GM21737 (cell line): ENCODE data around the gene CNDP2.
"Not testable (repeated sequence)": the region's sequence is repeated elsewhere in the genome, so short reads cannot be mapped to it uniquely, and the experiment has no call there.

Source experiments
- ATAC-seq: cut with Tn5 transposase; IDR thresholded peaks from one replicate; pipeline ENCODE4 v1.9.1; 2021; ENCODE audit warnings: mild to moderate bottlenecking, moderate library complexity; ENCODE audit not compliant: unreplicated experiment

Gene CNDP2

DNA sequence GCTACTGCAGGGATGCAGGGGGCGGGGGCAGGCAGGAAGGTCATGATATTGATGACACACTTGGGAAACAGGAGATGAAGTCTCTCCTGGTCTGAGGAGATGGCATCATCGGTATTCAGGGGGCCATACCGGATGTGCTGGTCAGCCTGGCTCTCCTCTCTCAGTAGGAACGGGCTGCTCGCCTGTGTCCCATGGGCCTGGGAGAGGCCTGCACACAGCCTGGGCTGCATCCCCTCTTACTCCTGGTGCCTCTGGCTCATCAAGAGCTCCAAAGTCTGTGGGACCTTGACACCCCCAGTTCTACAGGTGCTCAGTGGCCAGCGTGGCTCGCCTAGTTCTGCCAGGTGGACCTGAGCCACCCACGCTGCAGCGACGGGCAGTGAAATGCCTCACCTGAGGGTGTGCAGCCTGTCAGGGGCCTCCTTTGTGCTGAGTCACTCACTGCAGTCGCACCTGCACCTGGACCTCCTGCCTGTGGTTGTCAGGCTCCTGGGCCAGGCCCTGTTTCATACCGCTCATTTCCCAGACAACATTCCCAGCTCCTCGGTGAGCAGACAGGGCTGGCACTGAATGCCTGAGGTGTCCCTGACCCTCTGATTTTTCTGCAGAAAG is 19.6 kb downstream of the CNDP2 start:
- no peak for ATAC-seq

DNA sequence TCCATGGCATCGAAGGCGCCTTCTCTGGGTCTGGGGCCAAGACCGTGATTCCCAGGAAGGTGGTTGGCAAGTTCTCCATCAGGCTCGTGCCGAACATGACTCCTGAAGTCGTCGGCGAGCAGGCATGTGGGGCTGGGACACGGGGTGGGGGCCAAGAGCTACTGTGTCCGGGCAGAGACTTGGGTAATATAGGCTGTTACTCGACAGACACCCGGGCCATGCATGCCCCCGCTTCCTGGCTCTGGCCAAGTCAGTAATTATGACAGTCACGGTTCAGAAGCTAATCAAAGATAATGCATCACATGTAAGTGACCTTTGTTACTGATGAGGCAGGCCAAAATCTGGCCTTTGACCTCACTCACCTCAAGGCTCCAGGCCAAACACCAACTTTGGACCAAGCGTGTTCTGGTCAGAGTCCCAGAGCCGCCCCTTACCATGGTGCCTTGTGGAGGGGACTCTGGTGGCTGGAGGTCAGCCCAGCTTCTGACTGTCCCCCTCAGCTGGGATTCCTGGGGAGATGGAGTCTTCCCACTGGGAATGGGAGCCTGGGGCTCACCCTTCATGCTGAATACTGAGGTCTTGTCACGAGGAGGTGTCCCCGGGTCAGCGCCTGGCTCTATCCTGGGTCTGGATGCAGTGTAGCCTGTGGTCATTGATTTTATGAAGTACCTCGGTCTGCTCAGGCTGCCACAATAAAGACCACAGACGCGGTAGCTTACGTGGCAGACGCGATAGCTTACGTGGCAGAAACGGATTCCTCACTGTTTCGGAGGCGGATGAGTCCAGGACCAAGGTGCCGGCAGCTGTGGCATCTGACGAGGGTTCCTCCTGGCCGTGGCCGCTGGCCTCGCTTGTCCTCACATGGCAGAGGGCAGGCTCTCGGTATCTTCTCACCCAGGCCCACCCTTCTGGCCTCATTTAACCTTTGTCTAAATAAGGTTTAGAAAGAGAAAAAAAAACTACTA is 20.4 kb downstream of the CNDP2 start:
- ATAC-seq = no peak

DNA sequence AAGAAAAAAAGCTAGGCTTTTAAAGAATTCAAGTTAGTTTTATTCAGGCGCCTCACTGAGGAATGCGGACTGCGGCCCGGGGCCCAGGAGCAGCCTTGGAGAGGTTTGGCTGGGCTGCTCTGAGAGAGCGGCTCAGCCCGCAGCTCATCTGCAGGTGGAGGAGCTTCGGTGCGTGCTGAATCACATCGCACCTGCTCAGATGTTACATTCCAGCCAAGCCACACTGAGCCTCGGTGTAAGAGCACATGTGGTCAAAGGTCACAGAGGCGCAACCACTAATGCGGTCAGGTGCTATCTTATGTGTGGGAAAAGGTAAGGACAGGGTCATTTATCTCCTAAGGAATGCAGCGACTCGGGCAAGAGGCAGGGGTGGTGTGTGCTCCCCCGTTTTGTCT is 21.1 kb downstream of the CNDP2 start:
- no peak for ATAC-seq

DNA sequence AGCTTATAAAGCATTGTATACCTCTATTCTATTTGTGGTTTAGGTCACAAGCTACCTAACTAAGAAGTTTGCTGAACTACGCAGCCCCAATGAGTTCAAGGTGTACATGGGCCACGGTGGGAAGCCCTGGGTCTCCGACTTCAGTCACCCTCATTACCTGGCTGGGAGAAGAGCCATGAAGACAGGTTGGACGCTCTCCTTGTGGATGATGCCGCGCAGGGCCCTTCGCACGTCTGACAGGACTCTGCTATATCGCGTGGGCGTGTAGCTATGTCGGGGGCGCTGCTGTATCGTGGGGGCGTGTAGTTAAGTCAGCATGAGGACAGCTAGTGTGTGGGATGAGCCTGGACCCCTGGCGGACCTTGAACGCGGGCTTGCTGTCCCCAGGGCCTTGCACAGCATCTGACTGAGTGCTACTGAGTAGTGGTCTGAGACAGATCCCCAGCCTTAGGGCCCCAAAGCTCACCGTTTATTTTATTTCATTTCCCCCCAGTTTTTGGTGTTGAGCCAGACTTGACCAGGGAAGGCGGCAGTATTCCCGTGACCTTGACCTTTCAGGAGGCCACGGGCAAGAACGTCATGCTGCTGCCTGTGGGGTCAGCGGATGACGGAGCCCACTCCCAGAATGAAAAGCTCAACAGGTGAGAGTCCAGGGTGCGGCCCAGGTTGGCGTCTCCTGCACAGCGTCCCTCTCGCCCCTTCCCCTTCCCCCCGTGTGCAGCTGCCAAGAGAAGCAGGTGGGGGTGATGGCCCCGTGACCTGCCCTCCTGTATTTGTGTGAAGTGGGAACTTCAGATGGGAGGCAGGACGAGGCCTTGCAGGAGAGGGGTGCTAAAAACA is 22.5 kb downstream of the CNDP2 start:
- ATAC-seq = no peak

DNA sequence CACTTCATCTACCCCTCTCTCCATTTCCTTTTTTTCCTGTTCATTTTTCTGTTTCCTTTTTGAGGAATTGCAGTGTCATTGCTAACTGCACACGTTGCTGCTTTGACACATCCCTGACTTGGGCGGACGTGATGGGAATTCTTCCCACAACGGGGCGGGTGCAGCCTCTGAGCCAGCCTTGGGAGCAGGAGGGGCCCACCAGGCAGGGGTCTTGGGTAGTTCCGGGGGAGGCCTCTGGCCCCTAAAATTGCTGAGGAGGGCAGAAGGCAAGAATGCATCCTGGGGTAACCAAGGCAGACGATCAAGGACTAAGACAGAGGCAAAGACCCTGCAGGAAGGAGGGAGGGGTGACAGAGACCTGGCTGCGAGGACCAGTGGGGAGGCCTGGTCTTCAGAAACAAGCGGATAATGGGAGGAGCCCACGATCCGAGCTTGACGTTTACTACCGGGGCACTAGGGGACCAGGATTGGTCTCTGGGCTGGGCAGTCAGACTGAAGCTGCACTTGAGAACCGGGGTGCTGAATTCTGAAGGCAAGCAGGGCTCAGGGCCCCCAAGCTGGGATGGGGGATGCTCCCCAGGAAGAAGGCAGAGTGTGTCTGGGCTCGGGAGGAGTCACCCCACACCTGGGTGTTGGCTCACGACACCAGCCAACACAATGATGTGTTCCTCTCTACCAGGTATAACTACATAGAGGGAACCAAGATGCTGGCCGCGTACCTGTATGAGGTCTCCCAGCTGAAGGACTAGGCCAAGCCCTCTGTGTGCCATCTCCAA is 23.3 kb downstream of the CNDP2 start:
- ATAC-seq = no peak

DNA sequence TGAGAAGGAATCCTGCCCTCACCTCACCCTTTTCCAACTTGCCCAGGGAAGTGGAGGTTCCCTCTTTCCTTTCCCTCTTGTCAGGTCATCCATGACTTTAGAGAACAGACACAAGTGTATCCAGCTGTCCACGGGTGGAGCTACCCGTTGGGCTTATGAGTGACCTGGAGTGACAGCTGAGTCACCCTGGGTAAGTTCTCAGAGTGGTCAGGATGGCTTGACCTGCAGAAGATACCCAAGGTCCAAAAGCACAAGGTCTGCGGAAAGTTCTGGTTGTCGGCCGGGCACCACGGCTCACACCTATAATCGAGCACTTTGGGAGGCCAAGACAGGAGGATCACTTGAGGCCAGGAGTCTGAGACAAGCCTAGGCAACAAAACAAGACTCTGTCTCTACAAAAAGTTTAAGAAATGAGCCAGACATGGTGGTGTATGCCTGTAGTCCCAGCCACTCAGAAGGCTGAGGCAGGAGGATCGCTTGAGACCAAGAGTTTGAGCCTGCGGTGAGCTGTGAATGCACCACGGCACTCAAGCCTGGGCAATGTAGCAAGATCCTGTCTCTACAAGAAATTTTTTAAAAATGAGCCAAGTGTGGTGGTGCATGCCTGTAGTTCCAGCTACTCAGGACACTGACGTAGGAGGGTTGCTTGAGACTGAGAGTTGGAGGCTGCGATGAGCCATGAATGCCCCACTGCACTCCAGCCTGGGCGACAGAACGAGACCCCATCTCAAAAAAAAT is 24.1 kb downstream of the CNDP2 start:
- no peak for ATAC-seq

DNA sequence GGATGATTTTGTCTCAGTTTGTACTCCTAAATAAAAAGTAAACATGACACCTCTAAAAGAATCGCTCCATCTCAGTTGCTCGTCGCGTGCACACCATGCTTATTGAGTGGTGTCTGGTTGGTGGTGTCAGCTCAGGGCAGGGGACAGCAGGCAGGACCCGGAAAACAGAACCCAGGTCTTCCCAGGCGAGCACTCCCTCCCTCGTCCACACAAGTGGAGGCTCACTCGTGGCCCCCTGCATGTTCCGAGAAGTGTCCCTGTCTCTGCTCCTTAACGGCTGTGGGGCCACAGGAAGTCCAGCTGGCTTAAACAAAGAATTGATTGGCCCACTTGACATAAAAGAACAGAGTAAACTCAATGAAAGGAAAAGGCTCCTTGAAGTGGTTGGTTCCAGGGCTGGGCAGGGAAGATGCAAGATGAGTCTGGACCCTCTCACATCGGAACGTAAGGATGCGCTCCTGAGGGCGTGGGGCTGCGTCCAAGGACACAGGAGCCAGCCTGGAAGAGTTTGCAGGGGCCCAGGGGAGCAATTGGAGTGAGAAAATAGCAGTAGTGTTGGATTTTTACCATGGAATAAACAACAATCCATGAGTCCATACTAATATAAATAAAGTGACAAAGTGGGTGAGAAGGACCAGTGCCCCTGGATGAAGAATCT is 25.0 kb downstream of the CNDP2 start:
- no peak for ATAC-seq

DNA sequence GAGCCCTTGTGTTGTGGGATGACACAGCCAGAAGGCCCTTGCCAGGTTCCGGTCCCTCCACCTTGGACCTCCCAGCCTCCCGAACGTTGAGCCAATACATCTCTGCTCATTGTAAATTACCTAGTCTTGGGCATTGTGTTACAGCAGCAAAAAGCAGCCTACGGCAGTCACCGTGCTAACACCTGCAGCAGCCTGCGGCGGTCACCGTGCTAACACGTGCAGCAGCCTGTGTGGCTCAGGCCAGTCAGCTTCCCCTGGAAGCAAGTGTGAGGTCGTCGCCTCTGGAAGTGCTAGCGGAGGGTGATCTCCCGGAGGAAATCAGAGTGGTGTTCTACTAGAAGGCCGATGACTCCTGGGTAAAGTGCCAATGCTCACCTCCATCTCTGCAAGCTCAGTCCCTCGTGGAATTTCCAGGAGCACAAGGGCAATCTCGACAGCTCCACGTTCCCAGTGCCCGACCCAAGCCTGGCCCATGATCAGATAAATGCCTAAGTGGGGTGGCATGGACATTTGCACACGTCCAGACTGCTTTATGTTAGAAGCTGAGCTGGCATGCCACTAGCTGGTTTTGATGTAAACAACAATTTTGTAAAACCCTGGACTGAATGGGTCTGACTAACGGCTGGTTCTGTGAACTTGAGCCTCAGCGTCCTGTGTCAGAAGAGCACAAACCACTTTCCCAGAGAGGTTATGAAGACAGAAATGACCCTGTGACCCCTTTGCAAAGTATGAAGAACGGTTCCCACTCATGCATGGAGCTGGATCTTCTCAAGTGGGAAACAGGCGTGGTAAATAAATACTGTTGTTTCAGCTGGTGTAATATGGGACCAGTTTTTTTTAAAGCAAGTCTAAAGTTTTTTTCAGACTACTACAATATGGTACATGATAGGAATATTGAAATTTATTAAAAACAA is 26.7 kb downstream of the CNDP2 start:
- ATAC-seq = no peak

DNA sequence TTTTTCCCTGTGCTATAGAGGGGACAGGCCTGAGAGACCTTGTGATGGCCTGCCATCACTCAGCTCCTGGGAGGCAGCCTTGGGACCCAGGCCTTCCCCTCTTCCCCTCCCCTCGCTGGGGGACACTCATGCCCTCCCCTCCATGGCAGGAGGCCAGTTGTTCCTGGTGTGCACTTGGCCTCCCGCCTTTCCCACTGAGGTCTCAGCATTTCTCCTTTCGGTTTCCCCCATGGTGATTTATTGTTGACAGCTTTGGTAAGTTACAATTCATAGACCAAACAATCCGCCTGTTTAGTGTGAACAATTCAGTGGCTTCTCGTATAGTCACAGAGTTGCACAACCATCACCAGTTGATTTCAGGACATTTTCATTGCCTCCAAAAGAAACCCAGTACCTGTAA is 27.9 kb downstream of the CNDP2 start:
- ATAC-seq = no peak

DNA sequence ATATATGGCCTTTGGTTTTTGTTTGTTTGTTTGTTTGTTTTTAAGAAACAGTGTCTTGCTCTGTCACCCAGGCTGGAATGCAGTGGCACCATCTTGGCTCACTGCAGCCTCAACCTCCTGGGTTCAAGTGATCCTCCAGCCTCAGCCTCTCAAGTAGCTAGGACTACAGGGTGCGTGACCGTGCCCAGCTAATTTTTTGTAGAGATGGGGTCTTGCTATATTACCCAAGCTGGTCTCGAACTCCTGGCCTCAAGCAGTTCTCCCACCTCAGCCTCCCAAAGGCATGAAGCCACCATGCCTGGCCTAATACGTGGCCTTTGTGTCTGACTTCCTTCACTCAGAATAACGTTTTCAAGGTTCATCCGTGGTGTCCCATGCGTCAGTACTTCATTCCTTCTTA is 28.8 kb downstream of the CNDP2 start:
- not testable (repeated sequence) for ATAC-seq

DNA sequence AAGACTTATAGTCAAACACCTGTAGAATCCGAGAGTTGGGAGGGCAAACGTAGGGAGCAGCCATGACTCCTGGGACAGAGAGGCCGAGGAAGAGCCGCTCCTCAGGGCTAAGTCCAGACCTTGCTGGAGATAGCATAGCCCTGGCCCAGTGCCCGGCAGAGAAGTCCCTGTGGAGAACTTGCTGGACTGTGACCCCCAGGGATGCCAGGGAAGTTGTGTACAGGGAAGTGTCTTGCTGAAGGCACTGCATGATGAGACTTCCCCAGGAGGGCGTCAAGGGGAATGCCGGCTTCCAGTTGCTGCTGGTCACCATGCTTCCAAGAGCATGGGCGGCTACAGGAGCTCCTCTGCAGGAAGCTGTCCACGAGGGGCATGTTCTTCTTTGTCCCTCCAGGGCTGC is 29.6 kb downstream of the CNDP2 start:
- ATAC-seq = no peak

DNA sequence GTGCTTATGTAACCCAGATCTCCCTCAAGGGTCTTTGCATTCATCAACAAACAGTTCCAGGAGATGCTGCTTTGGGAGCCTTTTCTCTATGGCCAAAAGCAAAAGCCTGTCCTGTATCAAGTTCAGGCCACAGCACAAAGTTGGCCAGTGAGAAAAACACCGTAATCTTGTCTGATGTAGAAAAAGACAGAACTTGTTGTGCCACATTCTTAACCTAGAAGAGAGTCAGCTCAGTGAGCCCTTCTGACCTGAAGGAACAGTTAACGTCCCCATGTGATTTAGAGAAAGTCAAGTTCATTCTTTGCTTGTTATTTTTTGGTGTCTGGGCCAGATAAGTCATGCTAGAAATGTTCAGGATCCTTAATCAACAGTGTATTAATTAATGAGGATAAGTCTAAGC is 30.3 kb downstream of the CNDP2 start:
- ATAC-seq = no peak

DNA sequence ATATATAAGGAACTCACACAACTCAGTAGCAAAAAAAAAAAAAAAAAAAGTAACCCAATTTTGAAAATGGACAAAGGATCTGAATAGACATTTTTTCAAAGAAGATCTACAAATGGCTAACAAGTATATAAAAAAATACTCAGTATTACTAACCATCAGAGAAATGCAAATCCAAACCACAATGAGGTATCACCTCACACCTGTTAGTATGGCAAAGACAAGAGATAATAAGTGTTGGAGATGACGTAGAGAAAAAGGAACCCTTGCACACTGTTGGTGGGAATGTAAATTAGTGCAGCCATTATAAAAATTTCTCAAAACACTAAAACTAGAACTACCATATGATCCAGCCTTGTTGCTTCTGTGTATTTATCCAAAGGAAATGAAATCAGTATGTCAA is 32.3 kb downstream of the CNDP2 start:
- no peak for ATAC-seq

DNA sequence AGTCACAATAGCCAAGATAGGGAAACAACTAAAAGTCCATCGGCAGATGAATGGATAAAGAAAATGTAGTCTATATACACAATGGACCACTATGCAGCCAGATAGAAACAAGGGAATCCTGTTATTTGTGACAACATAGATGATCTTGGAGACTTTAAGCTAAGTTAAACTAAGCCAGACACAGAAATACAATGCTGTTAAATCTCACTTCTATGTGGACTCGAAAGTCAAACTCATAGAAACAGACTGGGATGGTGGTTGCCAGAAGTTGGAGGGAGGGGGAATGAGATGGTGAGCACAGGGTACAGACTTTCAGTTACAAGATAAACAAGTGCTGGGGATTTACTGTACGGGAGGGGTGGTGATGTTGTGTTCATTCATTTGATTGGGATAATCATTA is 32.8 kb downstream of the CNDP2 start:
- ATAC-seq = no peak

DNA sequence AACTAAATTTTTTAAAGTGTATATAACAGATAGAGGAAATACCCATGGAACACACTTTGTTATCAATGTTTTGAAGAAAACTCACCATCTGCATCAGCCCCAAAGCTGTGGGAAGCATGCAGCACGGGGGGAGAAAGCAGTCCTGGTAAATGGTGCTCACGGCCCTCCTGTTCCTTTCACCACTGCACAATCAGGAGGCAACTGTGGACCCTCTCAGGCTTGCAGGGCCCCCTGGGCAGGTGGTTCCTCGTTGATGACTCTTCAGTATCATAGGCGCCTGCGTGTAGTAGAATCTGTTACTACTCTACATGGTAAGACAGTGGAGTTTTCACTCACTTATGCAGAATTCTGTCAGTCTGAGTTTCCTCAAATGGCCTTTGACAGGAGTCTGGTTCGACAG is 33.2 kb downstream of the CNDP2 start:
- no peak for ATAC-seq

DNA sequence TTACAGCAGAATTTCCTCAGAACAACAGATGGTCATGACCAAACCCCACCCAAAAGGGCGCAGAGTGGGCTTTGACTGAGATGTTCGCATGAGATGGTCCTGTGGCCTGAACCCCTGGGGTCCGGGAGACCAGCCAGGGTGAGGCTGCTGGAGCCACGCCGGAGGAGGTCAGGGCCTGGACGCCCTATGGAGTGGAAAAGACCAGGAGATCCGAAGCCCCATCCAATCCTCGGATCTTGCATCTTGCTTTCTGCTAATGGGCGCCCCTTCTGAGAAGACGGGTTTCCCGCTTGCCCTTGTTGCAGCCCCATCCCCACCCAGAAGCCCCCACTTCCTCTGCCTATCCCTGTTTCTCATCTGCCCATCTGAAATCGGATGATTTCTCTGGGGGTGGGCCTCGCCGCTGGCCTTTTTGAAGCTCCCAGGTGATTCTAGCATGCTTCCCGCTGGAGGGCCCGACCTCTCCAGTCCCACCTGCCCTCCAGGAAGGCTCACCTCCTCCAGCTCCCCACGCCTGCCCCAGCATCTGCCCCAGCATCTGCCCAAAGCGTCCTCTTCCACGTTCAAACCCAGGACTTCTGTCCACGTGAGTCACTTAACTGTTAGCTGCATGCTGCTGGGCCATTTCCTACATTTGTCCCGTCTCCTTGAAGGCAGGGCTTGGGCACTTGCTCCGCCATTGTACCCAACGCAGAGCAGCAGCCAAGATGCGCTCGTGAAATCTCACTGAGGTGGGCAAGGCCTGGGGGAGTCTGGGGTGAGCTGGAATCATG is 33.8 kb downstream of the CNDP2 start:
- no peak for ATAC-seq

DNA sequence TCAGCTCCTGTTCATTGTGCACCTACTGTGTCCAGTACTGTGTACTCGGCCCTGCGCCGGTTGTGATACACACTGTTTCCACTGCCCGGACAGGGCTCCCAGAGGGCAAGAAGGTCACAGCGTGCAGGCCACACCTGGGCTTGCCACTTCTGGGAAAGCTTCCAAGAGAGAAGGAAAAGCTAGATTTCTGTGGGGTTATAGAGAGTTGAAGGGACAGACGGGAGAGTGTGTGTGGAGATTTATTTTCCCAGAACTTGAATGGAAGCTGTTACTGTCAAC is 34.4 kb downstream of the CNDP2 start:
- ATAC-seq = no peak

DNA sequence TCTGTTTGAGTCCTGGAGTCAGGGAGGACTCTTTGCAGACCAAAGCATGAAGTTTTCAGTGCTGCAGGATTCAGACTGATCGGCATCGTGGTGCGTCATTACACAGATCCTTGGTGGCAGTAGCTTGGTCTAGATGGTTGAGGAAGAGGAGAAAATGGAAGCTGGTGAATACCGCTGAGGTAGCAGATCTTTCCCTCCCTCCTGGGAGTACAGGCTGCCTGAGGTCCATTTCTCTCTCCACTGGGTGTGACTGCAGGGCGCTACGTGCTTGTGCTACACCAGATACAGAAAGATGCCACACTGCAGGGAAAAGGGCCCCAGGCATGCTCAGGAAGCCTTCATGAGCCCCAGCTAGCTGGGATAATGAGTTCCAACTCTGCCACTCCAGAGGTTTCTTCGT is 34.9 kb downstream of the CNDP2 start:
- ATAC-seq = no peak
